Skin epidermis (tissue), 12 donors: Measurements from ENCODE around the gene CTIF.
A peak's percentile ranks its signal among the peaks of the same experiment; 100 is the strongest.

Source experiments
- H3K27ac ChIP-seq, 21 experiments: fragments of 200-600 bp; sonication (generic) in 11 of 21; one replicate each; pipeline ENCODE4 v1.5.0; 2020; ENCODE audit warnings: mild to moderate bottlenecking in 3 of 21, inconsistent platforms in 2 of 21, moderate library complexity in 2 of 21
- H3K4me3 ChIP-seq, 7 experiments: fragments of 200-600 bp; sonication (generic) in 2 of 7; one replicate each; pipeline ENCODE4 v1.5.0; 2020; ENCODE audit warnings: inconsistent platforms in 2 of 7, mild to moderate bottlenecking in 2 of 7, moderate library complexity in 1 of 7

Gene CTIF

GRCh38 chr18:48733643-48734253 is 194.9 kb downstream of the CTIF start:
- no peak overlapping the region for H3K4me3 ChIP-seq
- H3K27ac ChIP-seq, result no peak overlapping the region

- no peak overlapping the region for H3K27ac ChIP-seq
- H3K4me3 ChIP-seq, result no peak overlapping the region
These were observed 195.6 kb downstream of the CTIF start for GRCh38 chr18:48734460-48734859.

GRCh38 chr18:48735080-48735676 is 196.3 kb downstream of the CTIF start:
- Histone ChIP-seq H3K4me3 (no peak overlapping the region), H3K27ac (no peak overlapping the region)

GRCh38 chr18:48735681-48736255 is 196.9 kb downstream of the CTIF start:
- Histone ChIP-seq H3K4me3 (no peak overlapping the region), H3K27ac (no peak overlapping the region)

GRCh38 chr18:48736321-48737260 is 197.8 kb downstream of the CTIF start:
- Histone ChIP-seq H3K27ac (no peak overlapping the region), H3K4me3 (no peak overlapping the region)

GRCh38 chr18:48739266-48740067 is 200.6 kb downstream of the CTIF start:
- no peak overlapping the region for H3K4me3 ChIP-seq
- peak overlapping the region in 1 of 21 experiments; percentile 19 for H3K27ac ChIP-seq

- Histone ChIP-seq H3K4me3 (no peak overlapping the region), H3K27ac (peak overlapping the region in 1 of 21 experiments; percentile 19)
These were observed 201.2 kb downstream of the CTIF start for GRCh38 chr18:48740068-48740440.

- Histone ChIP-seq H3K4me3 (no peak overlapping the region), H3K27ac (no peak overlapping the region)
These were observed 202.1 kb downstream of the CTIF start for GRCh38 chr18:48740851-48741485.

- no peak overlapping the region for H3K4me3 ChIP-seq
- peak overlapping the region in 10 of 21 experiments; percentile 14 to 77 (median 48) for H3K27ac ChIP-seq
These were observed 203.0 kb downstream of the CTIF start for GRCh38 chr18:48741866-48742265.

GRCh38 chr18:48742304-48742703 is 203.5 kb downstream of the CTIF start:
- peak overlapping the region in 14 of 21 experiments; percentile 11 to 77 (median 46) for H3K27ac ChIP-seq
- no peak overlapping the region for H3K4me3 ChIP-seq

GRCh38 chr18:48742706-48743475 is 204.1 kb downstream of the CTIF start:
- H3K4me3 ChIP-seq, result no peak overlapping the region

GRCh38 chr18:48743886-48744285 is 205.1 kb downstream of the CTIF start:
- H3K27ac ChIP-seq, result peak overlapping the region in 14 of 21 experiments; percentile 18 to 78 (median 65)
- H3K4me3 ChIP-seq, result no peak overlapping the region

More at GRCh38 chr18:48742706-48743475, 204.1 kb downstream of the CTIF start:
- H3K27ac ChIP-seq, result peak overlapping the region in 15 of 21 experiments; percentile 5 to 77 (median 42)

- H3K4me3 ChIP-seq, result no peak overlapping the region
- H3K27ac ChIP-seq, result peak overlapping the region in 10 of 21 experiments; percentile 1 to 65 (median 26)
These were observed 206.5 kb downstream of the CTIF start for GRCh38 chr18:48745293-48745692.

- no peak overlapping the region for H3K4me3 ChIP-seq
- peak overlapping the region in 16 of 21 experiments; percentile 4 to 81 (median 44) for H3K27ac ChIP-seq
These were observed 210.9 kb downstream of the CTIF start for GRCh38 chr18:48749768-48750167.

GRCh38 chr18:48750485-48751175 is 211.8 kb downstream of the CTIF start:
- H3K27ac ChIP-seq, result peak overlapping the region in 15 of 21 experiments; percentile 4 to 81 (median 45)
- H3K4me3 ChIP-seq, result no peak overlapping the region

- no peak overlapping the region for H3K4me3 ChIP-seq
- H3K27ac ChIP-seq, result peak overlapping the region in 1 of 21 experiments; percentile 51
These were observed 213.1 kb downstream of the CTIF start for GRCh38 chr18:48751727-48752468.

- H3K4me3 ChIP-seq, result no peak overlapping the region
- no peak overlapping the region for H3K27ac ChIP-seq
These were observed 213.6 kb downstream of the CTIF start for GRCh38 chr18:48752478-48752877.
